ENCODE data around the gene CAMTA2.
"Not testable (repeated sequence)": the region's sequence is repeated elsewhere in the genome, so short reads cannot be mapped to it uniquely, and the experiment has no call there.

The CAMTA2 gene

DNA sequence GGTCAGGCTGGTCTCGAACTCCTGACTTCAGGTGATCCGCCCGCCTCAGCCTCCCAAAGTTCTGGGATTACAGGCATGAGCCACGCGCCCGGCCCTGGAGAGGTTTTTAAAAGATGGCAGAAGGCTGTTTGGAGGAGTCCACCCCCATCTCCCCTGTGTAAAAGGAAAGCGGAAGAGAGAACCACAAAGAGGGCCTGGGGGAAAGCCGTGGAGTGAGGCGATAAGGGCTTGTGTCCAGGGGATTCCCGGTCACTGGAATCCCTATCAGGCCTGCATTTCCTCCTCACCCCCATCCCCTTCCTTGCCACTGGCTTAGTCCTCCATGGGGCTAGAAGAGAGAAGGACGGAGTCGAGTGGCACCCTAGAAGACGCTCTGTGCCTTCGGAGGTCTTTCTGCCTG, 55.5 kb downstream of the CAMTA2 start, which contains the start of gene GP1BA:
Gene GP1BA (plus strand): TSS at position 315 of the 400 bp plus-strand sequence. CDS start 328 bp downstream, outside the sequence.
- TF ChIP-seq SPI1 (IDR thresholded peaks at IDR 0.05; ENCODE audit: borderline replicate concordance, low read depth) (0 out of 2 replicates have a peak, but pooled peaks have one; percentile 13), POLR2AphosphoS5 (IDR thresholded peaks at IDR 0.05; ENCODE audit: low read depth) (no peak)
- DNase-seq (ENCODE audit: low read depth in 1 of 2, low spot score in 1 of 2) = no peak
- no peaks in the 10 kb centered on the region for H3K27me3 ChIP-seq (ENCODE audit: insufficient read depth, poor library complexity, severe bottlenecking)
- no peak within 1 kb of the TSS for H3K4me3 ChIP-seq (replicated peaks; ENCODE audit: insufficient read depth, low read length)
- H3K27ac ChIP-seq (replicated peaks) = no peak within 1 kb of the TSS

DNA sequence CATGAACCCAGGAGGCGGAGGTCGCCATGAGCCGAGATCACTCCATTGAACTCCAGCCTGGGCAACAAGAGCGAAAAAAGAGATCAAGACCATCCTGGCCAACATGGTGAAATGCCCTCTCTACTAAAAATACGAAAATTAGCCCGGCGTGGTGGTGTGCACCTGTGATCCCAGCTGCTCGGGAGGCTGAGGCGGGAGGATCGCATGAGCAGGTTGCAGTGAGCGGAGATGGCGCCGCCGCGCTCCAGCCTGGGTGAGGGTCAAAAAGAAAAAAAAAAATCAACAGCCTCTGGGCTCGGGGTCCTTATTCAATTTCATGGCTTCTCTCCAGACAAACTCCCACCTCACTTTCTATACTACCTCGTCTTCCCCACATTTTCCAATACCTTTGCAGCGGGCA, 58.6 kb downstream of the CAMTA2 start:
- TF ChIP-seq SPI1 (IDR thresholded peaks at IDR 0.05; ENCODE audit: borderline replicate concordance, low read depth) = no peak
- TF ChIP-seq, protein P1, sequence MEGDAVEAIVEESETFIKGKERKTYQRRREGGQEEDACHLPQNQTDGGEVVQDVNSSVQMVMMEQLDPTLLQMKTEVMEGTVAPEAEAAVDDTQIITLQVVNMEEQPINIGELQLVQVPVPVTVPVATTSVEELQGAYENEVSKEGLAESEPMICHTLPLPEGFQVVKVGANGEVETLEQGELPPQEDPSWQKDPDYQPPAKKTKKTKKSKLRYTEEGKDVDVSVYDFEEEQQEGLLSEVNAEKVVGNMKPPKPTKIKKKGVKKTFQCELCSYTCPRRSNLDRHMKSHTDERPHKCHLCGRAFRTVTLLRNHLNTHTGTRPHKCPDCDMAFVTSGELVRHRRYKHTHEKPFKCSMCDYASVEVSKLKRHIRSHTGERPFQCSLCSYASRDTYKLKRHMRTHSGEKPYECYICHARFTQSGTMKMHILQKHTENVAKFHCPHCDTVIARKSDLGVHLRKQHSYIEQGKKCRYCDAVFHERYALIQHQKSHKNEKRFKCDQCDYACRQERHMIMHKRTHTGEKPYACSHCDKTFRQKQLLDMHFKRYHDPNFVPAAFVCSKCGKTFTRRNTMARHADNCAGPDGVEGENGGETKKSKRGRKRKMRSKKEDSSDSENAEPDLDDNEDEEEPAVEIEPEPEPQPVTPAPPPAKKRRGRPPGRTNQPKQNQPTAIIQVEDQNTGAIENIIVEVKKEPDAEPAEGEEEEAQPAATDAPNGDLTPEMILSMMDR (IDR thresholded peaks at IDR 0.05; ENCODE audit: insufficient read depth, low read length) = no peak
- TF ChIP-seq POLR2AphosphoS5 (IDR thresholded peaks at IDR 0.05; ENCODE audit: low read depth) = no peak
- no peak for TF ChIP-seq GABPA (IDR thresholded peaks at IDR 0.05; ENCODE audit: low read depth)
- TF ChIP-seq, protein P2, sequence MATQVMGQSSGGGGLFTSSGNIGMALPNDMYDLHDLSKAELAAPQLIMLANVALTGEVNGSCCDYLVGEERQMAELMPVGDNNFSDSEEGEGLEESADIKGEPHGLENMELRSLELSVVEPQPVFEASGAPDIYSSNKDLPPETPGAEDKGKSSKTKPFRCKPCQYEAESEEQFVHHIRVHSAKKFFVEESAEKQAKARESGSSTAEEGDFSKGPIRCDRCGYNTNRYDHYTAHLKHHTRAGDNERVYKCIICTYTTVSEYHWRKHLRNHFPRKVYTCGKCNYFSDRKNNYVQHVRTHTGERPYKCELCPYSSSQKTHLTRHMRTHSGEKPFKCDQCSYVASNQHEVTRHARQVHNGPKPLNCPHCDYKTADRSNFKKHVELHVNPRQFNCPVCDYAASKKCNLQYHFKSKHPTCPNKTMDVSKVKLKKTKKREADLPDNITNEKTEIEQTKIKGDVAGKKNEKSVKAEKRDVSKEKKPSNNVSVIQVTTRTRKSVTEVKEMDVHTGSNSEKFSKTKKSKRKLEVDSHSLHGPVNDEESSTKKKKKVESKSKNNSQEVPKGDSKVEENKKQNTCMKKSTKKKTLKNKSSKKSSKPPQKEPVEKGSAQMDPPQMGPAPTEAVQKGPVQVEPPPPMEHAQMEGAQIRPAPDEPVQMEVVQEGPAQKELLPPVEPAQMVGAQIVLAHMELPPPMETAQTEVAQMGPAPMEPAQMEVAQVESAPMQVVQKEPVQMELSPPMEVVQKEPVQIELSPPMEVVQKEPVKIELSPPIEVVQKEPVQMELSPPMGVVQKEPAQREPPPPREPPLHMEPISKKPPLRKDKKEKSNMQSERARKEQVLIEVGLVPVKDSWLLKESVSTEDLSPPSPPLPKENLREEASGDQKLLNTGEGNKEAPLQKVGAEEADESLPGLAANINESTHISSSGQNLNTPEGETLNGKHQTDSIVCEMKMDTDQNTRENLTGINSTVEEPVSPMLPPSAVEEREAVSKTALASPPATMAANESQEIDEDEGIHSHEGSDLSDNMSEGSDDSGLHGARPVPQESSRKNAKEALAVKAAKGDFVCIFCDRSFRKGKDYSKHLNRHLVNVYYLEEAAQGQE (IDR thresholded peaks at IDR 0.05; ENCODE audit: insufficient replicate concordance, low read depth) = no peak
- no peak overlapping the region for H3K4me3 ChIP-seq (replicated peaks; ENCODE audit: insufficient read depth, low read length)
- DNase-seq (ENCODE audit: low read depth in 1 of 2, low spot score in 1 of 2) = no peak
- H3K27ac ChIP-seq (replicated peaks) = no peak overlapping the region
- H3K27me3 ChIP-seq (ENCODE audit: insufficient read depth, poor library complexity, severe bottlenecking) = no peaks in the 10 kb centered on the region

DNA sequence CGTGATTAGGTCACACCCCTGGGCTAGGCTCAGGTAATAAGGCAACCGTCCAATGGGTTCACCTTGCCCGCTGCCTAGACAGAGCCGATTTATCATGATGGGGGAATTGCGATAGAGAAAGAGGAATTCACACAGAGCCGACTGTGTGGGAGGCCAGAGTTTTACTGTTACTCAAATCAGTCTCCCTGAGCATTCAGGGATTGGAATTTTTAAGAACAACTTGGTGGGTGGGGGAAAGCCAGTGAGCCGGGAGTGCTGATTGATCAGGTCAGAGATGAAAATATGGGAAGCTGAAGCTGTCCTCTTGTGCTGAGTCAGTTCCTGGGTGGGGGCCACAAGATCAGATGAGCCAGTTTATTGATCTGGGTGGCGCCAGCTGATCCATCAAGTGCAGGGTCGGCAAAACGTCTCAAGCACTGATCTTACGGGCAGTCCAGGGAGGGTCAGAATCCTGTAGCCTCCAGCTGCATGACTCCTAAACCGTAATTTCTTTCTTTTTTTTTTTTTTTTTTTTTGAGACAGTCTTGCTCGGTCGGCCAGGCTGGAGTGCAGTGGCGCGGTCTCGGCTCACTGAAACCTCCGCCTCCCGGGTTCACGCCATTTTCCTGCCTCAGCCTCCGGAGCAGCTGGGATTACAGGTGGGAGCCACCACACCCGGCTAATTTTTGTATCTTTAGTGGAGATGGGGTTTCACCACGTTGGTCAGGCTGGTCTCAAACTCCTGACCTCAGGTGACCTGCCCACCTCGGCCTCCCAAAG, 60.7 kb downstream of the CAMTA2 start:
- not testable (repeated sequence) for H3K27me3 ChIP-seq (ENCODE audit: insufficient read depth, poor library complexity, severe bottlenecking); DNase-seq (ENCODE audit: low read depth in 1 of 2, low spot score in 1 of 2); H3K4me3 ChIP-seq (replicated peaks; ENCODE audit: insufficient read depth, low read length); H3K27ac ChIP-seq (replicated peaks)

DNA sequence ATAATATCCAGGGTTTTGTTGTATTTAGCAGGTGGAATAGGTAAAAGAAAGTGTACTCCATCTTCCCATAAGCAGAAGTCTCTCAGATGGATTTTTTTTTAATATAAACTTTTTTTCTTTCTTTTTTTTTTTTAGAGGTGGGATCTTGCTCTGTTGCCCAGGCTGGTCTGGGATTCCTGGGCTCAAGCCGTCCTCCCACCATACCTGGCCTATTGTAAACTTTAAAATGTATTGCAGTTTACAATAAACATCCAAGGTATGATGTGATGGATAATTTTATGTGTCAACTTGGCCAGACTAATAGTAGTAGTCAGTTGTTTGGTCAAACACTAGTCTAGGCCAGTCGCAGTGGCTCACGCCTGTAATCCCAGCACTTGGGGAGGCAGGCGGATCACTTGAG, 66.2 kb downstream of the CAMTA2 start:
- no peak overlapping the region for H3K4me3 ChIP-seq (replicated peaks; ENCODE audit: insufficient read depth, low read length)
- no peak for TF ChIP-seq GABPA (IDR thresholded peaks at IDR 0.05; ENCODE audit: low read depth)
- no peak for TF ChIP-seq SPI1 (IDR thresholded peaks at IDR 0.05; ENCODE audit: borderline replicate concordance, low read depth)
- TF ChIP-seq, protein P2 (IDR thresholded peaks at IDR 0.05; ENCODE audit: insufficient replicate concordance, low read depth) = no peak
- TF ChIP-seq, protein P1 (IDR thresholded peaks at IDR 0.05; ENCODE audit: insufficient read depth, low read length) = no peak
- TF ChIP-seq POLR2AphosphoS5 (IDR thresholded peaks at IDR 0.05; ENCODE audit: low read depth) = no peak
- no peaks in the 10 kb centered on the region for H3K27me3 ChIP-seq (ENCODE audit: insufficient read depth, poor library complexity, severe bottlenecking)
- no peak overlapping the region for H3K27ac ChIP-seq (replicated peaks)
- no peak for DNase-seq (ENCODE audit: low read depth in 1 of 2, low spot score in 1 of 2)

Data from HL-60 (cell line).